NCI-H1930 (cell line): ENCODE data around the gene WDR37.
"Not testable (repeated sequence)": the region's sequence is repeated elsewhere in the genome, so short reads cannot be mapped to it uniquely, and the experiment has no call there.

Source experiments
- DNase-seq, 2 experiments: peaks; one replicate each; lab custom pipeline; 2025; lab: John Stamatoyannopoulos, UW

WDR37 gene

GRCh38 chr10:1104971-1105370 is 48.8 kb downstream of the WDR37 start:
- DNase-seq, result no peak

DNA sequence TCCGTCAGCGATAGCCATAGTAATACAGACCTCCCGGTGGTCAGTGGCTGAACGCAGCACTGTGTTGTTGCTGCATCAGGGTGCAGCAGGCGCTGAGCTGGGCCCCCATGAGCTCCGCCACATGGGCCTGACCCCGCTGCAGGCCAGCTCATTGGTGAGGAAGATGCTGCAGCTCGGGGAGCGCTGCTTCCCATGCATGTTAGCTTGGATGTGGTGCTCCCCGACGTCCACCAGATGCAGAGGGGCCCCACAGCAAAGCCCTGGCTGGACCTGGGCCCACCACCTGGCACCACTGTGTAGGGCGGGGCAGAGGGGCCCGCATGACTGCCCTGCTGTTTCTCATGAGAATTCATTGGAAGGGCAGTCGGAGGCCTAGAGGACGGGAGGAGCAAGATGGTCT is 50.8 kb downstream of the WDR37 start:
- DNase-seq, result no peak

DNA sequence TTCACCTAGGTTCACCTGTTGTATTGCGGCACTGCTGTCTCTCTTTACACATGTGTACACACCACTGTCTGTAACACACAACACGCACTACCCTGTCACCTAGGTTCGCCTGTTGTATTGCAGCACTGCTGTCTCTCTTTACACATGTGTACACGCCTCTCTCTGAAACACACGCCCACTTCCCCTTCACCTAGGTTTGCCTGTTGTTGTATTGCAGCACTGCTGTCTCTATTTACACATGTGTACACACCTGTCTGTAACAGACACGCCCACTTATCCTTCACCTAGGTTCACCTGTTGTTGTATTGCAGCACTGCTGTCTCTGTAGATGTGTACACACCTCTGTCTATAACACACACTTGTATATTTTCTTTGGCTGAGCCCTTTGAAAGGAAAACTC is 51.5 kb downstream of the WDR37 start:
- DNase-seq, result no peak

- DNase-seq, result no peak
Observed at GRCh38 chr10:1109795-1110673, 53.8 kb downstream of the WDR37 start.

DNA sequence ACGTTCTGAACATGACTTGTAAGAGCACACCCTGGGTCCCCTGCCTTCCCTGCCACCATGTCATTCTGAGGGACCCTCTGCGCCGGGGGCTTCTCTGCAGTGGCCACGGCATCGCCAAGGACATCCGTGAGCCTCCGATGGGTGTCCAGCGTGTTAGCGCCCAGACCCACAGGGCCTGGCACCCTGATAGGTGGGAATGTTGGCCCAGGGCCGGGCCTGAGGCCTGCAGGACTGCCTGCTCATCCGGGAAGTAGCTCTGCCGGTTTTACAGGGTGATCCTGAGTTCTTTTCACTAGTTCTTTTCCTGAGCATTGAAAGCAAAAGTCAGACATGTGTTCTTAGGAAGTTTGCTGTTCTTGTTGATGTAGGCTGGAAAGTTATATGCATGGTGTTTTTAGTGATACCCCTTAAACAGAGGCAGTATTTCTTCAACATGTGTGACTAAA is 54.5 kb downstream of the WDR37 start:
- no peak for DNase-seq

GRCh38 chr10:1114315-1114714 is 58.1 kb downstream of the WDR37 start:
- no peak for DNase-seq

GRCh38 chr10:1114719-1115606 is 58.8 kb downstream of the WDR37 start:
- no peak for DNase-seq

GRCh38 chr10:1115607-1115955 is 59.4 kb downstream of the WDR37 start:
- no peak for DNase-seq

- no peak for DNase-seq
Observed at GRCh38 chr10:1116051-1116450, 59.9 kb downstream of the WDR37 start.

DNA sequence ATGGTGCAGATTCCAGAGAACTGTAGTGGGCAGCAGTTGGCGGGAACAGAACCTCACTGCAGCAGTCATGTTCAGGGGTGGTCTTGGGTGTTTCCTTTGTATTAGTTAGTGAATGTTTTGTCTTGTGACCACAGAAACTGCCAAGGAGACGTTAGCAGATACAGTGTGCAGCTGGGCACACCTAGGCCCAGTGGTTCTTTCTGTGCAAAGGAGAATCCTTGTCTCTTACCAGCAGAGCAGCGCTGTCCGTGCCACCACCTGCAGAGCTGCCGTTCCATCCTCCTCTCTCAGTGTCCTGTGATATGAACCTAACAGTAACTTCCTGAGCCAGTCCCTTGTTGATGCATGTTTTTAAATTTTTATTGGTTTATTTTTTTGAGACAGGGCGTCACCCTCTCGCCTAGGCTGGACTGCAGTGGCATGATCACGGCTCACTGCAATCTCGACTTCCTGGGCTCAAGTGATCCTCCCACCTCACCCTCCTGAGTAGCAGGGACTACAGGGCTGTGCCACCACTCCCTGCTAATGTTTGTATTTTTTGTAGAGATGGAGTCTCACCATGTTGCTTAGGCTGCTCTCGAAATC is 60.6 kb downstream of the WDR37 start:
- no peak for DNase-seq

DNA sequence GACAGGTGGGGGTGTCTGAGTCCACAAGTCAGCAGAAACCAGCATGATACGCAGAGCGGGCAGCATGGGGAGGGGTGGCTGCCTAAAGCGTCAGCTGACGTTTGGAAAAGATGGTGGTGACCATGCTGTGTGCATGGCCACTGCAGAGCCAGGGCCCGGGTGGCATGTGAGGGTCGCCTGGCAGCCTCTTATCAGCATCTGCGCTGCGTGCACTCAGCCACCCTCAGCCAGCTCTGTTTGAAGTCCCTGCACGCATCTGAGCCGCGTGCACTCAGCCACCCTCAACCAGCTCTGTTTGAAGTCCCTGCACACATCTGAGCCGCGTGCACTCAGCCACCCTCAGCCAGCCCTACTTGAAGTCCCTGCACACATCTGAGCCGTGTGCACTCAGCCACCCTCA is 61.5 kb downstream of the WDR37 start:
- no peak for DNase-seq

- DNase-seq, result not testable (repeated sequence)
Observed at GRCh38 chr10:1118318-1118717, 62.1 kb downstream of the WDR37 start.

- no peak for DNase-seq
Observed at GRCh38 chr10:1119027-1119426, 62.8 kb downstream of the WDR37 start.

- no peak for DNase-seq
Observed at GRCh38 chr10:1119501-1119900, 63.3 kb downstream of the WDR37 start.

- DNase-seq, result no peak
Observed at GRCh38 chr10:1120306-1120705, 64.1 kb downstream of the WDR37 start.

GRCh38 chr10:1120801-1121211 is 64.6 kb downstream of the WDR37 start:
- no peak for DNase-seq

DNA sequence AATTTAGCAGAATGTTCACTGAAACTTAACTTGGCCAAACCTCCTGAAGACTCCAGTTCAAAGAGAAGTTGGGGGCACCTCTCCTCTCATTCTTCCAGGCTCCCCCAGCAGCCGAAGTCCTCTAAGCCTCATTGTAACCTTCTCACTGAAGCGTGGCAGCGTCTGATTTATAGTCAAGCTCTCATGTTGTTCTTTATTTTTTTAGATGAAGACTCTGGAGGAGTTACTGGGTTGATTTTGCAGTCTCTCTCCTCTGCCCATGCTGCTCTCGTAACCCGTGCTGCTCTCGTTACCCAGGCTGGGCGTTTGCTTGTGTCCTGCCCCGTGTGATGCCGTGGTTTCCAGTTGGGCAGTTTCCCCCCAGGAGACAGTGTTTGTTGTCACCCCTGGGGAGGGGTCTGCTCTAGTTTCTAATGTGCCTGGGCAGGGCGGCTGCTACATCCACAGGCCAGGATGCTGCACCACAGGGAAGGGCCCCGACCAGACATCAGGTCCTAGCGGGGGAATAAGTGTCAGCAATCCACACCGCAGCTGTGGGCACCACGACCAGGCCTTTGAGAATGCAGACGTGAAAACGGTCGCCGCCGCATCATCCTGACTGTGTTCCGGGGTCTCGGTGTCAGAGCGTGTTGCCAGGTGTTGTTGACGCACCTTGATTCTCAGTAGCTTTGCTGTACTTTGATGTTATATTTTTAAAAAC is 65.2 kb downstream of the WDR37 start:
- DNase-seq, result no peak

GRCh38 chr10:1122349-1122748 is 66.2 kb downstream of the WDR37 start:
- DNase-seq, result no peak

- DNase-seq, result no peak
Observed at GRCh38 chr10:1123198-1123597, 67.0 kb downstream of the WDR37 start.

DNA sequence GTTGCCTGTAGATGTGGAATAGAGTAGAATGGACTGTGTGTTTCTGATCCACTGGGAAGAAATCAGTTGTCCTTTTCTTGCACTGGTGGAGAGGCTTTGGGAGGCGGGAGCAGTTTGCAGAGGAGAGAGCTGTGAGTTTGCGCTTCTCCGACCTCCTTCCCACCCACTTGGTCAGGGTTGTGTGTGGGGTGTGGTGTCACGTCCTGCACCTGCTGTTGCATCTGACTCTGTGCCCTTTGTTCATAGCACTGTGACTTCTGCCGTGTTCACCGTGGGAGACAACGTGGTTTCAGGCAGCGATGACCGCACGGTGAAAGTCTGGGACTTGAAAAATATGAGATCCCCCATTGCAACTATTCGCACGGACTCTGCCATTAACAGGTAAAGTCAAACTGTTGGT is 67.8 kb downstream of the WDR37 start:
- DNase-seq, result no peak

DNA sequence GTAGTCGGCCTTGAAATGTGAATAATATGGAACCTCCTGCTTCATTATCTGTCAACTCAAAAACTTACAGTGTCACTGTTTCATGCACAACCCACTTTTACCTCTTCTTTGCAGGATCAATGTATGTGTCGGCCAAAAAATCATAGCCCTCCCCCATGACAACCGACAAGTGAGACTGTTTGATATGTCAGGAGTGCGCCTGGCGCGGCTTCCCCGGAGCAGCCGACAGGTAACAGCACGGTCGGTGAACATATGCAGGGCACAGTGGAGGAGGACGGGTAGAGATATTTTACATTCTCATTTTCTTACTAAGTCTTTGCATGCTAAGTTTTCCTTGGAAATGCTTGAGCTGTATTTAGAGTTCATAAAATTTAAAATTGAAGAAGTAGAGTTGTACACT is 68.6 kb downstream of the WDR37 start:
- no peak for DNase-seq

DNA sequence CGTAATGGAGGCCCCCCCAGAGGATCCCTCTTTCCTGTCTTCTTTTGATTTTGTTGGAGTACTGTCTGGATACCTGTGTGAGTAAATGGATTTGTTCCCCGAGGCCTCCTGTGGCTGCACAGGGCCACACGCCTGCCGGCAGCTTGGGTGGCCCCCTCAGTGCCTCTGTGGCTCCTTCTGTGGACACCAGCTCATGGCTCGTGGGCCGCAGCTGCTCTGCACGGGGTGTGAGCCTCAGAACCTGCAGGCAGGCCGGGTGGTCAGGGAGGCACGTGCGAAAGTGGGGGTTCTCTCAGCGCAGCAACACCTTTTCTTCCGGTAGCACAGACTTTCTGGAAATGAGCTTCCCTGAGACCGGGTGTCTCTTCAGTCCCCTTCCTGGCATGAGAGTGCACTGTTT is 70.3 kb downstream of the WDR37 start:
- no peak for DNase-seq
